B cell (primary cell): ENCODE data around the gene ITFG1. TPM values are rescaled to one million over a fixed set of nuclear protein-coding genes. Genes with fewer than 3 reads are reported as not detected.

ENCODE experiments used
- ATAC-seq: fragments of 200-7000 bp; cut with Tn5 transposase; one replicate; pipeline ENCODE4 v1.10.0; 2021; ENCODE audit warnings: low read depth, mild to moderate bottlenecking, moderate number of reproducible peaks, moderate library complexity
- CTCF ChIA-PET: fragments of 350-600 bp; sonication (Branson Sonifier 250); formaldehyde crosslinking; loops from one replicate; lab custom pipeline; 2021; ENCODE audit warnings: antibody characterized with exemption, inconsistent platforms; lab: Charles Lee
- POLR2A ChIA-PET: fragments of 350-600 bp; sonication (Branson Sonifier 250); formaldehyde crosslinking; loops from one replicate; lab custom pipeline; 2021; ENCODE audit warnings: antibody characterized with exemption; lab: Charles Lee
- DNase-seq: peaks from one replicate; pipeline ENCODE4 v3.0.0; 2013
- H2AFZ ChIP-seq: 2 replicates; pipeline ENCODE4 v1.6.1; 2012; ENCODE audit warnings: mild to moderate bottlenecking, low read depth, low read length; ENCODE audit not compliant: insufficient read depth, poor library complexity, severe bottlenecking
- H3K27ac ChIP-seq, 2 donors: 1 replicate in 1 of 2; 2 replicates in 1 of 2; pipeline ENCODE4 v1.5.1; 2012 to 2013; ENCODE audit warnings: low read length in 2 of 2, mild to moderate bottlenecking in 2 of 2, moderate library complexity in 1 of 2
- H3K27me3 ChIP-seq, 4 experiments: fragments of 200-600 bp in 1 of 4; sonication (generic) in 1 of 4; replicated peaks in 1 of 4; 1 replicate in 2 of 4; 2 replicates in 2 of 4; pipeline versions ENCODE4 v1.6.1 to v1.7.0; 2013 to 2016; ENCODE audit warnings: low read length in 3 of 4, mild to moderate bottlenecking in 2 of 4, mixed read lengths in 1 of 4, moderate library complexity in 1 of 4; ENCODE audit not compliant: insufficient read depth in 4 of 4, control insufficient read depth in 3 of 4; ENCODE audit errors: control extremely low read depth in 1 of 4
- H3K36me3 ChIP-seq, 2 experiments: replicated peaks in 1 of 2; 1 replicate in 1 of 2; 2 replicates in 1 of 2; pipeline versions ENCODE4 v1.6.1 to v1.7.1; 2013; ENCODE audit warnings: low read length in 1 of 2; ENCODE audit not compliant: insufficient read depth in 2 of 2, control insufficient read depth in 1 of 2; ENCODE audit errors: control extremely low read depth in 1 of 2, extremely low read depth in 1 of 2
- H3K4me1 ChIP-seq, 2 donors: fragments of 200-600 bp in 1 of 2; sonication (generic) in 1 of 2; 1 replicate in 1 of 2; 2 replicates in 1 of 2; pipeline versions ENCODE4 v1.5.1 to v1.6.1; 2013 to 2017; ENCODE audit warnings: low read length in 2 of 2; ENCODE audit not compliant: control insufficient read depth in 2 of 2, insufficient read depth in 2 of 2
- H3K4me2 ChIP-seq: replicated peaks from 2 replicates; pipeline ENCODE3; 2012; ENCODE audit warnings: mild to moderate bottlenecking, low read depth, low read length; ENCODE audit not compliant: poor library complexity, severe bottlenecking
- H3K4me3 ChIP-seq, 5 experiments: fragments of 200-600 bp in 1 of 5; sonication (generic) in 1 of 5; 1 replicate in 3 of 5; 2 replicates in 2 of 5; pipeline versions ENCODE4 v1.5.1 to v1.7.0; 2011 to 2016; ENCODE audit warnings: low read length in 4 of 5, mild to moderate bottlenecking in 4 of 5, low read depth in 2 of 5, control low read depth in 1 of 5, moderate library complexity in 1 of 5; ENCODE audit not compliant: insufficient read depth in 1 of 5; ENCODE audit errors: control extremely low read depth in 1 of 5, extremely low read depth in 1 of 5
- H3K79me2 ChIP-seq: fragments of 200-600 bp; sonication (generic); one replicate; pipeline ENCODE4 v1.6.0; 2016; ENCODE audit warnings: low read length; ENCODE audit not compliant: control insufficient read depth, insufficient read depth
- H3K9ac ChIP-seq: fragments of 200-600 bp; sonication (generic); 2 replicates; pipeline ENCODE4 v1.6.1; 2017; ENCODE audit warnings: mild to moderate bottlenecking, low read length, moderate library complexity
- H3K9me3 ChIP-seq, 3 donors: one replicate each; pipeline versions ENCODE4 v1.6.1 to v1.7.1; 2013; ENCODE audit warnings: low read length in 2 of 3; ENCODE audit not compliant: control insufficient read depth in 2 of 3, insufficient read depth in 1 of 3; ENCODE audit errors: control extremely low read depth in 1 of 3
- H4K20me1 ChIP-seq: 2 replicates; pipeline ENCODE4 v1.6.0; 2012; ENCODE audit warnings: mild to moderate bottlenecking, low read length; ENCODE audit not compliant: insufficient read depth, control insufficient read depth, poor library complexity, severe bottlenecking
- H3K27ac Mint-ChIP-seq: one replicate; pipeline ENCODE4 v1.8.0; 2021; ENCODE audit warnings: mixed read lengths
- H3K27me3 Mint-ChIP-seq: one replicate; pipeline ENCODE4 v1.8.0; 2021; ENCODE audit warnings: mixed read lengths
- H3K4me1 Mint-ChIP-seq: one replicate; pipeline ENCODE4 v1.8.0; 2021; ENCODE audit warnings: mixed read lengths
- H3K4me3 Mint-ChIP-seq: one replicate; pipeline ENCODE4 v1.8.0; 2021; ENCODE audit warnings: mixed read lengths
- H3K9me3 Mint-ChIP-seq: one replicate; pipeline ENCODE4 v1.8.0; 2022; ENCODE audit warnings: mixed read lengths; ENCODE audit not compliant: insufficient read depth
- EZH2 ChIP-seq: IDR thresholded peaks from 2 replicates; pipeline ENCODE4 v1.6.1; 2012; ENCODE audit warnings: borderline replicate concordance, low read depth, mild to moderate bottlenecking, moderate library complexity, low read length; ENCODE audit not compliant: insufficient read depth, poor library complexity, severe bottlenecking
- WGBS: methylation state at CpG from one replicate; pipeline ENCODE4 v1.1.5; 2013; ENCODE audit warnings: missing lambda C conversion rate; ENCODE audit not compliant: insufficient coverage; 5-methylcytosine and 5-hydroxymethylcytosine counted together
- intact Hi-C: fragments of 100-400 bp; cut with micrococcal nuclease; formaldehyde crosslinking; loops from one replicate; pipeline ENCODE4 v1.10.0; 2022
- polyA plus RNA-seq: library from polyadenylated mRNA; depleted of rRNA; stranded (reverse); fragments of >200 nt; gene quantifications from 2 replicates; pipeline ENCODE4 v1.2.3, GENCODE V29; 2012
- total RNA-seq, 2 donors: library from RNA; stranded (reverse); fragments of 120-200 nt in 1 of 2; gene quantifications; 1 replicate in 1 of 2; 2 replicates in 1 of 2; pipeline versions ENCODE4 v1.2.3 to v1.2.4, GENCODE V29; 2013 to 2022
- TF ChIP-seq, protein P1 (sequence below): fragments of 200-600 bp; IDR thresholded peaks from one replicate; pipeline ENCODE4 v1.8.0; 2022; ENCODE audit warnings: antibody characterized with exemption, mild to moderate bottlenecking

ITFG1 gene
- total and polyA plus RNA-seq, 2 donors (not counting 1 experiment from before 2014, with no cell fraction given) = 9.7 to 40.4 TPM

DNA sequence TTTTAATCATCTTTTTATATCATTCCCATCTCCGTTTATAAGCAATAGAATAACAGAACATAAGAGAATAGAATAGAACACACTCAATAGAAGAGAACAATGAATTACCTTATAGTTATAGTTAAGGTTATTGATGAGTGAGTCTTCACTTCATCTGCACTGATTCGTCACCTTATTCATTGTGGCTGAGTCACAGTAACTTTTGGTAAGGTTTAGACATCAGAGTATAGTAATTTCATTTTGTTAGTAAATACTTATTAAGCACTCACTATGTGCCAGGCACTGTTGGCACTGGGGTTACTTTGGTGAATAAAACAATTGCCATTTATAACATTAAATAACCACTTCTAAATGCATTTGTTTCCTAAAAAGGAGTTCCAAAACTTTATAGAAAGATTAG is 22.8 kb upstream of the ITFG1 start:
- CTCF ChIA-PET = no interaction called here
- peaks cover 4% of the 10 kb centered on the region for H4K20me1 ChIP-seq
- H3K27ac ChIP-seq = peak overlapping the region in 1 of 2 donors; percentile 27
- no peak for ATAC-seq
- intact Hi-C loops = no loop called here
- H3K9me3 ChIP-seq = peaks cover 0 to 9% (median 0%) of the 10 kb centered on the region in 3 donors
- H3K27me3 ChIP-seq = no peaks in the 10 kb centered on the region
- H3K4me3 ChIP-seq = no peak overlapping the region
- POLR2A ChIA-PET = no interaction called here
- Mint-ChIP-seq H3K27me3 (no peaks in the 10 kb centered on the region), H3K9me3 (peaks cover 2% of the 10 kb centered on the region), H3K27ac (no peak overlapping the region), H3K4me3 (no peak overlapping the region), H3K4me1 (peaks cover 51% of the 10 kb centered on the region)
- DNase-seq = no peak
- WGBS = no CpG with 5 or more reads among the region's 2 CpGs
- TF ChIP-seq, protein P1, sequence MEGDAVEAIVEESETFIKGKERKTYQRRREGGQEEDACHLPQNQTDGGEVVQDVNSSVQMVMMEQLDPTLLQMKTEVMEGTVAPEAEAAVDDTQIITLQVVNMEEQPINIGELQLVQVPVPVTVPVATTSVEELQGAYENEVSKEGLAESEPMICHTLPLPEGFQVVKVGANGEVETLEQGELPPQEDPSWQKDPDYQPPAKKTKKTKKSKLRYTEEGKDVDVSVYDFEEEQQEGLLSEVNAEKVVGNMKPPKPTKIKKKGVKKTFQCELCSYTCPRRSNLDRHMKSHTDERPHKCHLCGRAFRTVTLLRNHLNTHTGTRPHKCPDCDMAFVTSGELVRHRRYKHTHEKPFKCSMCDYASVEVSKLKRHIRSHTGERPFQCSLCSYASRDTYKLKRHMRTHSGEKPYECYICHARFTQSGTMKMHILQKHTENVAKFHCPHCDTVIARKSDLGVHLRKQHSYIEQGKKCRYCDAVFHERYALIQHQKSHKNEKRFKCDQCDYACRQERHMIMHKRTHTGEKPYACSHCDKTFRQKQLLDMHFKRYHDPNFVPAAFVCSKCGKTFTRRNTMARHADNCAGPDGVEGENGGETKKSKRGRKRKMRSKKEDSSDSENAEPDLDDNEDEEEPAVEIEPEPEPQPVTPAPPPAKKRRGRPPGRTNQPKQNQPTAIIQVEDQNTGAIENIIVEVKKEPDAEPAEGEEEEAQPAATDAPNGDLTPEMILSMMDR = no peak
- no peak overlapping the region for H3K4me2 ChIP-seq
- peaks cover 74% of the 10 kb centered on the region for H3K79me2 ChIP-seq
- peaks cover 0 to 13% of the 10 kb centered on the region in 2 experiments for H3K36me3 ChIP-seq
- H2AFZ ChIP-seq = no peak overlapping the region
- H3K4me1 ChIP-seq = peaks cover 14 to 21% of the 10 kb centered on the region in 2 donors
- no peak overlapping the region for H3K9ac ChIP-seq

DNA sequence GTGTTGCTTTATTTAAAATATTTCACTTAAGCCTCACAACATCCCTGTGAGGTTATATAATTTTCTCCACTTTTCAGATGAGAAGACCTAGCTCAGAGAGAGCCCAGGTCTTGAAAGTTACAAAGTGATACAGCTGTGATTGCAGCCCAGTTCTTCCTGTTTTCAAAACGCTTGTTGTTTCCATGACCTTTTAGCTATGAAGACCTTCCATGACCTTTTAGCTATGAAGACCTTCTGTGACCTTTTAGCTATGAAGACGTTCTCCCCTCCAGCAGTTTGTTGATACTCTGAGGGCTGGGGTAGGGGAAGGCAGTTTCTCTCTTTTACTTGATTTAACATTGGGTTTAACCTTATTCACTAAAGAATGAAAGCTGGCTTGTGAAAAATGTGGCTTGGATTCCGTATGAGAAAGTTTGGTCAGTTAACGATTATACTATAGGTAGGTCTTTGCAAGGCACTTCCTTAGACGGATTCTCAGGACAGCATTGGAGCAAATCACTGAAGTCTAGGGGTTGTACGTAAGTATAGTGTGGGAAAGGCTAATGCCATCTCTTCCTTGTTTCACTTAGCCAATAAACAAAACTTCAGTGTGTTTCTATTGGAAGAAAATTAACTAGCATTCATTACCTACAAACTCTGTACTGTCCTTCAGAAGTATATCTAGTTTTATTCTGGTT is 21.0 kb upstream of the ITFG1 start:
- Histone ChIP-seq H3K9ac (no peak overlapping the region), H3K9me3 (peaks cover 0 to 2% (median 0%) of the 10 kb centered on the region in 3 donors), H3K36me3 (peaks cover 0 to 9% of the 10 kb centered on the region in 2 experiments), H3K27me3 (no peaks in the 10 kb centered on the region), H3K79me2 (peaks cover 73% of the 10 kb centered on the region), H3K27ac (peak overlapping the region in 1 of 2 donors; percentile 52), H3K4me2 (peak overlapping the region; percentile 21), H4K20me1 (peaks cover 4% of the 10 kb centered on the region), H3K4me3 (no peak overlapping the region), H3K4me1 (peaks cover 17 to 23% of the 10 kb centered on the region in 2 donors), H2AFZ (no peak overlapping the region)
- ChIA-PET POLR2A (interaction anchor here (2.3 to 3.0 kb wide), 2 partner anchors 11 to 21 kb away, joined by 12 to 22 read pairs; partner anchors contain the start of genes ITFG1 and PHKB), CTCF (interaction anchor here (0.8 to 3.0 kb wide), 4 partner anchors 12 to 42 kb away, joined by 3 to 29 read pairs (median 7); partner anchors contain the start of genes ITFG1 and PHKB)
- Mint-ChIP-seq H3K27me3 (no peaks in the 10 kb centered on the region), H3K27ac (peak overlapping the region; percentile 89), H3K4me1 (peaks cover 54% of the 10 kb centered on the region), H3K9me3 (no peaks in the 10 kb centered on the region), H3K4me3 (peak overlapping the region; percentile 69)
- ATAC-seq (peak; percentile 89), DNase-seq (no peak)
- intact Hi-C loops = loop anchor here (1.0 kb wide), 2 partner anchors 11 to 21 kb away; partner anchors contain the start of genes ITFG1 and PHKB
- WGBS = no CpG with 5 or more reads among the region's 6 CpGs
- TF ChIP-seq EZH2 = no peak
- TF ChIP-seq, protein P1 = no peak
